ENCODE data around the gene NCAPD2. TPM values are rescaled to one million over a fixed set of nuclear protein-coding genes. Genes with fewer than 3 reads are reported as not detected.

NCAPD2 gene
- total RNA-seq, 1 experiment from 2014 or later, result 114 TPM

DNA sequence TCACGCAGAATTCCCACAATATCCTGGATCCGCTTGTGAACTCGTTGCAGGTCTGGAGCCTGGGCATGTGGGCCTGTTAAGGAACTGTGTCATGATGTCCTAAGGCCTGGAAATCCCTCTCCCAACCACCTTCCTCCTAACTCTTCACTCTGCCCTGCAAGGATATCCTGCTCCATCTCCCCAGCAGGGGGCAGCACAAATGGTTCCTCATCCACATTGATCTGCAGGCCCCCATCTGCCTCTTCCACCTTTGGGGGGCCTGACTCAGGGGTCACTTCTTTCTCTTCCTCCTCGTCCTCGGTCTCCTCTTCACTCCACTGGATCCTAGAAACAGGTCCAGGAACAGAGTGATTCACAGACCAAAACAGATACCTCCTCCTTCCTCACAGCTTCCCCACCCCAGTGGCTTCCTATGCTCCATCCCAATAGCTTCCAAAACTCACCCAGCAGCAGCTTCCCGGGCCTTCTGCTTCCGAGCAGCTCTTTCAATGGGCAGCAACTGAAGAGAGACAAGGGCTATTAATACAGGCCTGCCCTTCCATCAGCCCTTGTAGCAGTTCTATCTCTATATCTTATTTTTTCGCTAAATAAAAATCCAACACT, 69.6 kb downstream of the NCAPD2 start:
- H3K56ac ChIP-seq (ENCODE audit: insufficient read length, low read depth, low read length), result no peak overlapping the region
- peaks cover 10% of the 10 kb centered on the region for H3K23me2 ChIP-seq (ENCODE audit: insufficient read length, low read depth, low read length, poor library complexity, severe bottlenecking)
- TF ChIP-seq, protein P1, sequence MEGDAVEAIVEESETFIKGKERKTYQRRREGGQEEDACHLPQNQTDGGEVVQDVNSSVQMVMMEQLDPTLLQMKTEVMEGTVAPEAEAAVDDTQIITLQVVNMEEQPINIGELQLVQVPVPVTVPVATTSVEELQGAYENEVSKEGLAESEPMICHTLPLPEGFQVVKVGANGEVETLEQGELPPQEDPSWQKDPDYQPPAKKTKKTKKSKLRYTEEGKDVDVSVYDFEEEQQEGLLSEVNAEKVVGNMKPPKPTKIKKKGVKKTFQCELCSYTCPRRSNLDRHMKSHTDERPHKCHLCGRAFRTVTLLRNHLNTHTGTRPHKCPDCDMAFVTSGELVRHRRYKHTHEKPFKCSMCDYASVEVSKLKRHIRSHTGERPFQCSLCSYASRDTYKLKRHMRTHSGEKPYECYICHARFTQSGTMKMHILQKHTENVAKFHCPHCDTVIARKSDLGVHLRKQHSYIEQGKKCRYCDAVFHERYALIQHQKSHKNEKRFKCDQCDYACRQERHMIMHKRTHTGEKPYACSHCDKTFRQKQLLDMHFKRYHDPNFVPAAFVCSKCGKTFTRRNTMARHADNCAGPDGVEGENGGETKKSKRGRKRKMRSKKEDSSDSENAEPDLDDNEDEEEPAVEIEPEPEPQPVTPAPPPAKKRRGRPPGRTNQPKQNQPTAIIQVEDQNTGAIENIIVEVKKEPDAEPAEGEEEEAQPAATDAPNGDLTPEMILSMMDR (conservative IDR thresholded peaks at IDR 0.05), result peak; percentile 89
- H2AK5ac ChIP-seq (ENCODE audit: insufficient read length, low read length), result no peak overlapping the region
- no CpG with 5 or more reads among the region's 8 CpGs for WGBS (ENCODE audit: extremely low coverage, insufficient read length, low lambda C conversion rate)
- H3K23ac ChIP-seq (ENCODE audit: insufficient read length, low read depth, low read length), result no peak overlapping the region
- H4K20me1 ChIP-seq (ENCODE audit: control insufficient read depth, insufficient read depth, insufficient read length), result no peaks in the 10 kb centered on the region
- H3T11ph ChIP-seq (ENCODE audit: low read length), result no peak overlapping the region
- no peak overlapping the region for H4K8ac ChIP-seq (replicated peaks; ENCODE audit: insufficient read length, low read depth, low read length)
- H3K36me3 Mint-ChIP-seq (ENCODE audit: insufficient read depth in 1 of 3, low read depth in 3 of 3), result peaks cover 77 to 92% (median 78%) of the 10 kb centered on the region in 3 experiments
- no peak overlapping the region for H2BK120ac ChIP-seq (ENCODE audit: low read depth, low read length, poor library complexity, severe bottlenecking)
- H3K4me1 Mint-ChIP-seq, result peaks cover 7 to 10% of the 10 kb centered on the region in 2 experiments
- H3K4me2 ChIP-seq (ENCODE audit: insufficient read depth, insufficient read length, low read length), result no peak overlapping the region
- H3K4ac ChIP-seq (ENCODE audit: low read depth, low read length), result no peak overlapping the region
- H4K91ac ChIP-seq (ENCODE audit: insufficient read length, low read depth, low read length), result no peak overlapping the region
- no peak overlapping the region for H2BK12ac ChIP-seq (ENCODE audit: insufficient read length, low read depth, low read length)
- H3K18ac ChIP-seq (ENCODE audit: insufficient read length, low read depth, low read length), result no peak overlapping the region
- no peak overlapping the region for H2BK20ac ChIP-seq (ENCODE audit: low read depth, low read length, poor library complexity, severe bottlenecking)
- no peak overlapping the region; a peak in 1 of 5 replicates for H3K4me3 Mint-ChIP-seq
- no peak overlapping the region for H2BK15ac ChIP-seq (ENCODE audit: low read depth, low read length)
- no peak overlapping the region for H3K14ac ChIP-seq (ENCODE audit: insufficient read depth, low read length)
- peaks cover 1% of the 10 kb centered on the region for H3K27me3 Mint-ChIP-seq (ENCODE audit: low read depth)
- H3K9ac ChIP-seq (ENCODE audit: extremely low read depth, insufficient read length, low read length), result no peak overlapping the region
- peaks cover 8% of the 10 kb centered on the region for H3K79me1 ChIP-seq (ENCODE audit: insufficient read depth, low read depth, low read length, poor library complexity, severe bottlenecking)
- H3K9me3 Mint-ChIP-seq, result no peaks in the 10 kb centered on the region
- H3K27ac Mint-ChIP-seq, result peak overlapping the region in 2 of 3 experiments; percentile 4 to 86; a peak in 2 of 7 replicates
- no peaks in the 10 kb centered on the region for H3K27me3 ChIP-seq (ENCODE audit: insufficient read depth, low read length)
- no peak overlapping the region for H3K27ac ChIP-seq (ENCODE audit: insufficient read length, low read depth, low read length)
- DNase-seq, result peak; percentile 77
- H3K79me2 ChIP-seq (ENCODE audit: insufficient read depth, low read length), result peaks cover 7% of the 10 kb centered on the region; the same call in 1 of the 2 replicates
- H3K9me3 ChIP-seq (ENCODE audit: control insufficient read depth, low read depth, low read length), result no peaks in the 10 kb centered on the region
- H4K5ac ChIP-seq (ENCODE audit: insufficient read length, low read depth, low read length), result no peak overlapping the region
- no peak overlapping the region for H2BK5ac ChIP-seq (ENCODE audit: insufficient read length, low read length)
- no peak overlapping the region for H2AFZ ChIP-seq (ENCODE audit: low read length)
- H3K4me1 ChIP-seq (ENCODE audit: insufficient read depth, low read length), result peaks cover 2% of the 10 kb centered on the region; the same call in 1 of the 2 replicates

Data from H9 (cell line).